RWPE1 (cell line): ENCODE data around the gene TLK2.
A peak's percentile ranks its signal among the peaks of the same experiment; 100 is the strongest.
"Not testable (repeated sequence)": the region's sequence is repeated elsewhere in the genome, so short reads cannot be mapped to it uniquely, and the experiment has no call there.

ENCODE experiments used
- CTCF ChIA-PET: fragments of 350-600 bp; sonication (Branson Sonifier 250); formaldehyde crosslinking; extraction: SDS; loops from one replicate; lab custom pipeline; 2021; lab: Yijun Ruan, JAX
- POLR2A ChIA-PET: fragments of 400-600 bp; formaldehyde crosslinking; extraction: SDS; loops from one replicate; lab custom pipeline; 2020; ENCODE audit warnings: antibody characterized with exemption; ENCODE audit not compliant: low non-redundant PET; lab: Yijun Ruan, JAX
- DNase-seq: peaks from one replicate; pipeline ENCODE4 v3.0.0; 2012; ENCODE audit warnings: low spot score
- H3K27ac ChIP-seq: fragments of 450-650 bp; 2 replicates; pipeline ENCODE4 v1.5.1; 2017

The TLK2 gene

GRCh38 chr17:62471380-62471880 lies 7.2 kb upstream of the TLK2 start:
- H3K27ac ChIP-seq: peak overlapping the region; percentile 76
- DNase-seq, CTCF ChIA-PET: not testable (repeated sequence)
- POLR2A ChIA-PET: interaction anchor here (0.7 kb wide), 1 partner anchor 249 kb away, joined by 7 read pairs; no protein-coding TSS in a partner anchor

- peak; percentile 11 for DNase-seq
- CTCF ChIA-PET, POLR2A ChIA-PET: not testable (repeated sequence)
- peak overlapping the region; percentile 46 for H3K27ac ChIP-seq
Measured at GRCh38 chr17:62473030-62473982, 5.3 kb upstream of the TLK2 start.

GRCh38 chr17:62477111-62477510 lies 1.5 kb upstream of the TLK2 start:
- POLR2A ChIA-PET, DNase-seq, CTCF ChIA-PET: not testable (repeated sequence)
- H3K27ac ChIP-seq: peak overlapping the region; percentile 87

- CTCF ChIA-PET, POLR2A ChIA-PET: not testable (repeated sequence)
- peak overlapping the region; percentile 87 for H3K27ac ChIP-seq
- DNase-seq: peak; percentile 13
Measured at GRCh38 chr17:62477718-62478408, 762 bp upstream of the TLK2 start.

- H3K27ac ChIP-seq: peak overlapping the region; percentile 87
- CTCF ChIA-PET, POLR2A ChIA-PET, DNase-seq: not testable (repeated sequence)
Measured at GRCh38 chr17:62478880-62479638, 434 bp downstream of the TLK2 start.

- peak; percentile 7 for DNase-seq
- POLR2A ChIA-PET, CTCF ChIA-PET: not testable (repeated sequence)
- H3K27ac ChIP-seq: peak overlapping the region; percentile 87
Measured at GRCh38 chr17:62479639-62480258, 1.1 kb downstream of the TLK2 start.

GRCh38 chr17:62482553-62482952 lies 3.9 kb downstream of the TLK2 start:
- CTCF ChIA-PET, POLR2A ChIA-PET, H3K27ac ChIP-seq, DNase-seq: not testable (repeated sequence)

- H3K27ac ChIP-seq, POLR2A ChIA-PET, DNase-seq: not testable (repeated sequence)
- CTCF ChIA-PET: interaction anchor here (0.7 kb wide), 1 partner anchor 15 kb away, joined by 4 read pairs; no protein-coding TSS in a partner anchor
Measured at GRCh38 chr17:62490990-62491389, 12.4 kb downstream of the TLK2 start.

- POLR2A ChIA-PET, DNase-seq, H3K27ac ChIP-seq: not testable (repeated sequence)
- CTCF ChIA-PET: interaction anchor here (0.8 kb wide), 1 partner anchor 1134 kb away, joined by 3 read pairs; no protein-coding TSS in a partner anchor
Measured at GRCh38 chr17:62493049-62493655, 14.5 kb downstream of the TLK2 start.

- CTCF ChIA-PET, H3K27ac ChIP-seq, POLR2A ChIA-PET, DNase-seq: not testable (repeated sequence)
Measured at GRCh38 chr17:62494073-62494472, 15.4 kb downstream of the TLK2 start.

GRCh38 chr17:62496344-62496743 lies 17.7 kb downstream of the TLK2 start:
- CTCF ChIA-PET, H3K27ac ChIP-seq, POLR2A ChIA-PET, DNase-seq: not testable (repeated sequence)

GRCh38 chr17:62498796-62499195 lies 20.2 kb downstream of the TLK2 start:
- POLR2A ChIA-PET, H3K27ac ChIP-seq, DNase-seq: not testable (repeated sequence)
- CTCF ChIA-PET: interaction anchor here (0.6 kb wide), 2 partner anchors 172 to 334 kb away, joined by 3 read pairs; no protein-coding TSS in a partner anchor

- DNase-seq, H3K27ac ChIP-seq, CTCF ChIA-PET, POLR2A ChIA-PET: not testable (repeated sequence)
Measured at GRCh38 chr17:62500463-62500862, 21.8 kb downstream of the TLK2 start.

GRCh38 chr17:62504857-62505256 lies 26.2 kb downstream of the TLK2 start:
- CTCF ChIA-PET, DNase-seq, H3K27ac ChIP-seq, POLR2A ChIA-PET: not testable (repeated sequence)

- H3K27ac ChIP-seq, DNase-seq, POLR2A ChIA-PET: not testable (repeated sequence)
- CTCF ChIA-PET: interaction anchor here (0.6 kb wide), 1 partner anchor 106 kb away, joined by 4 read pairs; no protein-coding TSS in a partner anchor
Measured at GRCh38 chr17:62507191-62507836, 28.7 kb downstream of the TLK2 start.
